GM23248 (cell line): ENCODE results near the gene SC5D. TPM values are rescaled to one million over a fixed set of nuclear protein-coding genes. Genes with fewer than 3 reads are reported as not detected.

ENCODE experiments used
- DNase-seq: peaks from one replicate; pipeline ENCODE4 v3.0.0-alpha.2; 2015
- H2AFZ ChIP-seq: fragments of 200-600 bp; sonication (generic); 2 replicates; pipeline ENCODE4 v1.6.1; 2016; ENCODE audit warnings: antibody characterized with exemption
- H3F3A ChIP-seq: fragments of 200-600 bp; sonication (generic); 2 replicates; pipeline ENCODE4 v1.6.1; 2016; ENCODE audit warnings: mild to moderate bottlenecking, antibody characterized with exemption, mixed run types; ENCODE audit not compliant: insufficient read depth
- H3K27ac ChIP-seq: fragments of 200-600 bp; sonication (generic); 2 replicates; pipeline ENCODE4 v1.5.1; 2016; ENCODE audit warnings: mild to moderate bottlenecking
- H3K27me3 ChIP-seq: fragments of 200-600 bp; sonication (generic); replicated peaks from 2 replicates; pipeline ENCODE4 v1.6.1; 2016; ENCODE audit warnings: mild to moderate bottlenecking; ENCODE audit not compliant: insufficient read depth
- H3K36me3 ChIP-seq: fragments of 200-600 bp; sonication (generic); 2 replicates; pipeline ENCODE4 v1.6.1; 2016; ENCODE audit warnings: low read depth, mild to moderate bottlenecking
- H3K4me1 ChIP-seq: fragments of 200-600 bp; sonication (generic); 2 replicates; pipeline ENCODE4 v1.6.1; 2016; ENCODE audit warnings: mild to moderate bottlenecking; ENCODE audit not compliant: insufficient read depth
- H3K4me2 ChIP-seq: fragments of 200-600 bp; sonication (generic); one replicate; pipeline ENCODE4 v1.6.1; 2016; ENCODE audit warnings: mild to moderate bottlenecking; ENCODE audit not compliant: unreplicated experiment
- H3K4me3 ChIP-seq: fragments of 200-600 bp; sonication (generic); 2 replicates; pipeline ENCODE4 v1.5.1; 2016; ENCODE audit warnings: mild to moderate bottlenecking
- H3K79me2 ChIP-seq: fragments of 200-600 bp; sonication (generic); 2 replicates; pipeline ENCODE4 v1.6.1; 2016; ENCODE audit warnings: mild to moderate bottlenecking; ENCODE audit not compliant: insufficient read depth
- H3K9ac ChIP-seq: fragments of 200-600 bp; sonication (generic); 2 replicates; pipeline ENCODE4 v1.6.1; 2016; ENCODE audit warnings: mild to moderate bottlenecking
- H3K9me2 ChIP-seq: fragments of 200-600 bp; sonication (generic); 2 replicates; pipeline ENCODE4 v1.6.1; 2016; ENCODE audit warnings: mixed run types, mild to moderate bottlenecking, moderate library complexity; ENCODE audit not compliant: insufficient read depth
- H3K9me3 ChIP-seq: fragments of 200-600 bp; sonication (generic); one replicate; pipeline ENCODE4 v1.6.1; 2017; ENCODE audit warnings: low read depth
- H4K20me1 ChIP-seq: fragments of 200-600 bp; sonication (generic); 2 replicates; pipeline ENCODE4 v1.6.0; 2016; ENCODE audit not compliant: insufficient read depth
- EZH2 ChIP-seq: fragments of 200-600 bp; sonication (generic); IDR thresholded peaks from 2 replicates; pipeline ENCODE4 v1.6.1; 2018; ENCODE audit warnings: antibody characterized with exemption, mild to moderate bottlenecking; ENCODE audit not compliant: insufficient read depth, poor library complexity, severe bottlenecking
- EZH2phosphoT487 ChIP-seq: fragments of 200-600 bp; sonication (generic); IDR thresholded peaks from 2 replicates; pipeline ENCODE4 v1.6.1; 2018; ENCODE audit warnings: antibody characterized with exemption, moderate library complexity, mild to moderate bottlenecking, low read depth; ENCODE audit not compliant: insufficient read depth
- WGBS, 2 experiments: methylation state at CpG; one replicate each; pipeline ENCODE4 v1.1.6; 2015 to 2017; ENCODE audit warnings: low lambda C conversion rate in 2 of 2, low coverage in 1 of 2; ENCODE audit errors: missing lambda C conversion rate in 2 of 2; 5-methylcytosine and 5-hydroxymethylcytosine counted together
- in situ Hi-C: fragments of 300-500 bp; cut with MboI; formaldehyde crosslinking; loops from 2 replicates; pipeline ENCODE4 v1.15.0; 2020
- polyA plus RNA-seq: library from polyadenylated mRNA; unstranded; fragments of >200 nt; fragmentation: Nextera tagmentation; extraction: Ambion mirVana; gene quantifications from 2 replicates; pipeline ENCODE4 v1.2.1, GENCODE V29; 2016
- total RNA-seq: library from RNA; depleted of rRNA; stranded (reverse); fragments of >200 nt; shearing (Covaris generic); gene quantifications from 2 replicates; pipeline ENCODE4 v1.2.3, GENCODE V29; 2014; rRNA removed

SC5D gene
- total RNA-seq (25.5 and 32.7 TPM in 2 replicates), polyA plus RNA-seq (27.7 and 28.4 TPM in 2 replicates)

DNA sequence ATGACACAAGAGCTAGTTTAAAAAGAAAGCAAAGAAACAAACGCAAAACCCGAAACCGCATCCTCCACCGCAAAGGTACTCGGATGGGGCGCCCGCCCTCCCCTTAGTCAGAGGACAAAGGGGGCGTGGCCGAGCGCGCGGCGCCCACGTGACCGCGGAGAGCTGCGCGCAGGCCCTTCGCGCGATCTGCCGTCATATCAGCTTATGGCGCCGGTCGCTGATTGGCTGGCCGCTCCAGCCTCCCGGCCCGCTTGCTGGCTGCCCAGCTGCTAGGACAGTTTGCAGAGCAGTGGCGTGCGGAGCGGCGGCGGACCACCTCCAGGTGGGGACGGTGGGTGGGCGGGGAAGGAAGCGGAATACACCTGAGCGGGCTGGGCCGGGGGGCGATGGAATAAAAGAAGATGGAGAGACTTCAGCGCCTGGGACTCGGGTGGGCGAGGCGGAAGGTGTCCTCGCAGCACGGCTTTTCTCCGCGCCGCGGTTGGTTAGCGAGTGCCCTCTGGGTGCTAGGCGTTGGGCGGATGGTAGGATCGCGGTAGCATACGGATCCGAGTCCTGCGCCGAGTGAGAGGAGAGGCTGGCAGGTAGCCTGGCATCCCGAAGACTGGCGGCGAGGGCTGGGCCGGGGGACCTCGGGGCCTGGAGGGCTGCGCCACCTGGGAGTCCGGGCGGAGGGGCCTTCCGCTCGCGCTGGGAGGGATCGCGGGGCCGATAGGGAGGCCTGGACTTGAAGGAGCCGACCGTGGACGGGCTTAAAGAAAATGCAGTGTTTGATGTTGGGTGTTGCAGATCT is at the start of gene SC5D:
SC5D (plus strand) TSS at position 277 of the 793 bp plus-strand sequence. CDS start 10,605 bp downstream, outside the sequence.
- Histone ChIP-seq H3F3A (peaks cover 8% of the 10 kb centered on the region), H3K9ac (peak within 1 kb of the TSS; percentile 87), H3K79me2 (peaks cover 48% of the 10 kb centered on the region), H3K9me2 (no peaks in the 10 kb centered on the region), H2AFZ (peak within 1 kb of the TSS; percentile 100), H3K4me2 (peak within 1 kb of the TSS; percentile 94), H4K20me1 (no peaks in the 10 kb centered on the region), H3K27me3 (peaks cover 6% of the 10 kb centered on the region; the same call in 1 of the 2 replicates), H3K9me3 (no peaks in the 10 kb centered on the region), H3K4me1 (peaks cover 7% of the 10 kb centered on the region), H3K36me3 (no peaks in the 10 kb centered on the region), H3K27ac (peak within 1 kb of the TSS; percentile 58), H3K4me3 (peak within 1 kb of the TSS; percentile 94)
- TF ChIP-seq EZH2 (no peak), EZH2phosphoT487 (no peak)
- 2% methylated on average over 57 to 74 of the region's 75 CpGs for WGBS, 2 experiments
- in situ Hi-C loops, result no loop called here
- peak; percentile 98 for DNase-seq

DNA sequence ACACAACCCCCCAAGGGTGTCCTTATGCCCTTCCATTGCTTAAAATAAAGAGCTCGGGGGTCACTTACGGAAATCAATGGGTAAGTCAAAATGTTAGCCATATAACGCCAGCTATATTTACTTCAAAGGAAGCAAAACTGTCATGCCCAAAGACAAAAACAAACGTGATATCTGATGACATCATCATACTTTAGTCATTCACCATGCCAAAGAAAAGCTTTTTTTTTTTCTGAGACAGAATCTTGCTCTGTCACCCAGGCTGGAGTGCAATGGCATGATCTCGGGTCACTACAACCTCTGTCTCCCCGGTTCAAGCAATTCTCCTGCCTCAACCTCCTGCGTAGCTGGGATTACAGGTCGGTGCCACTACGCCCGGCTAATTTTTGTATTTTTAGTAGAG is 47.7 kb upstream of the SC5D start:
- no peak overlapping the region for H3K27ac ChIP-seq
- no peak overlapping the region for H2AFZ ChIP-seq
- no peaks in the 10 kb centered on the region for H4K20me1 ChIP-seq
- no peaks in the 10 kb centered on the region for H3K9me2 ChIP-seq
- peaks cover 6% of the 10 kb centered on the region; the same call in 1 of the 2 replicates for H3K27me3 ChIP-seq
- in situ Hi-C loops, result no loop called here
- no peak overlapping the region for H3K9ac ChIP-seq
- H3K36me3 ChIP-seq, result no peaks in the 10 kb centered on the region
- H3F3A ChIP-seq, result no peaks in the 10 kb centered on the region
- WGBS, 2 experiments, result 79 to 80% methylated on average over 10 of the region's 10 CpGs
- peak; percentile 30 for DNase-seq
- H3K4me2 ChIP-seq, result no peak overlapping the region
- H3K9me3 ChIP-seq, result no peaks in the 10 kb centered on the region
- no peak overlapping the region for H3K4me3 ChIP-seq
- H3K4me1 ChIP-seq, result peaks cover 13% of the 10 kb centered on the region
- TF ChIP-seq EZH2 (no peak), EZH2phosphoT487 (no peak)
- H3K79me2 ChIP-seq, result no peaks in the 10 kb centered on the region

DNA sequence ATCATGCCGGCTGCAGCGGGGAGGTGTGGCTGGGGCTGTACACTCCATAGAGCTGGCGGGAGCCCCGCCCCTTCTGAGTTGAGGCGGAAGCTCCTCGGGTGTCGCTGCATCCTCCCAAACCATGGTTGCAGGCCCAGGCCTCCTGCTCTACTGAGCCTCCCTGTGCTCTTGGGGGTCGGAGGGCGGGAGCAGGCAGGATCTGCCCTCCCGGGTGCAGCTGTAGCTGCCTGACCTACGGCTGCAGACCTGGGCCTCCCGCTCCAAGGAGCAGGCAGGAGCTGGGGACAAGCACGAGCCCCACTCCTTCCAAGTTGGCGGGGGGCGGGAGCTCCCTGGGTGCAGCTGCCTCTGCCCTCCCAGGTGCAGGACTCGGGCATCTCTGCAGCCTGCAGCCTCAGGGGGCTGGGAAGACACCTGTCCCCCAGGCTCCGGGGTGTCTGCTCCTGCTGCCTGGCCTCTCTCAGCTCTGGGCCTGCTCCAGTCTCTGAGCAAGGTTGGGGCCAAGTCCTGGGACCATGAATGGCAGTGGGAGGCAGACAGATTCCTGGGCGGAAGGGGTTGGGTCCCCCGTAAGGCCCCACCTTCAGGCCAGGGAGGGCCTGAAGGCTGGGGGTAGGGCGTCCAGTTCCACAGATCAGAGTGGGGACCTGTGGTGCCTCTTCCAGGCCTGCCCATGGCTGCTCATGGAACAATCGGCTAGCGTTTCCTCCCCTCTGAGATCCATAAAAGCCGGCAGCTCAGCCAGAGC is 46.4 kb upstream of the SC5D start:
- whole genome bisulfite sequencing, 2 experiments, result 86 to 94% methylated on average over 22 to 23 of the region's 23 CpGs
- H3K4me3 ChIP-seq, result no peak overlapping the region
- no peaks in the 10 kb centered on the region for H3K79me2 ChIP-seq
- no peak overlapping the region for H3K4me2 ChIP-seq
- no peaks in the 10 kb centered on the region for H4K20me1 ChIP-seq
- no peak overlapping the region for H2AFZ ChIP-seq
- H3K9me2 ChIP-seq, result no peaks in the 10 kb centered on the region
- no peak overlapping the region for H3K9ac ChIP-seq
- peaks cover 6% of the 10 kb centered on the region for H3K4me1 ChIP-seq
- TF ChIP-seq EZH2, result no peak
- TF ChIP-seq EZH2phosphoT487, result no peak
- H3F3A ChIP-seq, result no peaks in the 10 kb centered on the region
- peaks cover 6% of the 10 kb centered on the region; the same call in 1 of the 2 replicates for H3K27me3 ChIP-seq
- DNase-seq, result no peak
- H3K36me3 ChIP-seq, result no peaks in the 10 kb centered on the region
- H3K9me3 ChIP-seq, result no peaks in the 10 kb centered on the region
- in situ Hi-C loops, result no loop called here
- no peak overlapping the region for H3K27ac ChIP-seq

GRCh38 chr11:121246769-121247035 is 45.9 kb upstream of the SC5D start:
- 89 to 92% methylated on average over 3 of the region's 3 CpGs for WGBS, 2 experiments
- no peaks in the 10 kb centered on the region for H3K9me3 ChIP-seq
- H3K79me2 ChIP-seq, result no peaks in the 10 kb centered on the region
- H3K4me1 ChIP-seq, result peaks cover 6% of the 10 kb centered on the region
- H3K4me3 ChIP-seq, result no peak overlapping the region
- H4K20me1 ChIP-seq, result no peaks in the 10 kb centered on the region
- no peak for TF ChIP-seq EZH2phosphoT487
- no peak for TF ChIP-seq EZH2
- H3K9ac ChIP-seq, result no peak overlapping the region
- no peak overlapping the region for H3K27ac ChIP-seq
- in situ Hi-C loops, result no loop called here
- no peaks in the 10 kb centered on the region for H3F3A ChIP-seq
- H3K36me3 ChIP-seq, result no peaks in the 10 kb centered on the region
- no peak overlapping the region for H2AFZ ChIP-seq
- H3K4me2 ChIP-seq, result no peak overlapping the region
- no peaks in the 10 kb centered on the region for H3K9me2 ChIP-seq
- peaks cover 6% of the 10 kb centered on the region; the same call in 1 of the 2 replicates for H3K27me3 ChIP-seq
- no peak for DNase-seq
